IPS DF 6.9 (cell line): Measurements from ENCODE around the gene PALM3.

Source experiments
- DNase-seq: peaks from one replicate; pipeline ENCODE4 v3.0.0-alpha.2; 2013; ENCODE audit warnings: low read depth, low spot score
- H3K27ac ChIP-seq: one replicate; pipeline ENCODE4 v1.5.1; 2013; ENCODE audit warnings: low read length, control low read depth
- H3K27me3 ChIP-seq: 2 replicates; pipeline ENCODE4 v1.6.1; 2013; ENCODE audit warnings: mild to moderate bottlenecking, low read length; ENCODE audit not compliant: control insufficient read depth, insufficient read depth
- H3K36me3 ChIP-seq: 2 replicates; pipeline ENCODE4 v1.6.1; 2013; ENCODE audit warnings: low read length; ENCODE audit not compliant: control insufficient read depth, insufficient read depth
- H3K4me1 ChIP-seq: 2 replicates; pipeline ENCODE4 v1.6.1; 2013; ENCODE audit warnings: low read length; ENCODE audit not compliant: control insufficient read depth, insufficient read depth
- H3K4me3 ChIP-seq: 2 replicates; pipeline ENCODE4 v1.5.1; 2013; ENCODE audit warnings: mild to moderate bottlenecking, low read length
- H3K9me3 ChIP-seq: 2 replicates; pipeline ENCODE4 v1.6.1; 2013; ENCODE audit warnings: low read length, inconsistent platforms; ENCODE audit not compliant: control insufficient read depth, insufficient read depth
- WGBS: extraction: QIAGEN DNeasy Blood & Tissue Kit; methylation state at CpG from one replicate; pipeline ENCODE4 v1.1.7; 2013; ENCODE audit warnings: mixed read lengths, missing lambda C conversion rate; ENCODE audit not compliant: insufficient read length, insufficient coverage; 5-methylcytosine and 5-hydroxymethylcytosine counted together

The PALM3 gene

DNA sequence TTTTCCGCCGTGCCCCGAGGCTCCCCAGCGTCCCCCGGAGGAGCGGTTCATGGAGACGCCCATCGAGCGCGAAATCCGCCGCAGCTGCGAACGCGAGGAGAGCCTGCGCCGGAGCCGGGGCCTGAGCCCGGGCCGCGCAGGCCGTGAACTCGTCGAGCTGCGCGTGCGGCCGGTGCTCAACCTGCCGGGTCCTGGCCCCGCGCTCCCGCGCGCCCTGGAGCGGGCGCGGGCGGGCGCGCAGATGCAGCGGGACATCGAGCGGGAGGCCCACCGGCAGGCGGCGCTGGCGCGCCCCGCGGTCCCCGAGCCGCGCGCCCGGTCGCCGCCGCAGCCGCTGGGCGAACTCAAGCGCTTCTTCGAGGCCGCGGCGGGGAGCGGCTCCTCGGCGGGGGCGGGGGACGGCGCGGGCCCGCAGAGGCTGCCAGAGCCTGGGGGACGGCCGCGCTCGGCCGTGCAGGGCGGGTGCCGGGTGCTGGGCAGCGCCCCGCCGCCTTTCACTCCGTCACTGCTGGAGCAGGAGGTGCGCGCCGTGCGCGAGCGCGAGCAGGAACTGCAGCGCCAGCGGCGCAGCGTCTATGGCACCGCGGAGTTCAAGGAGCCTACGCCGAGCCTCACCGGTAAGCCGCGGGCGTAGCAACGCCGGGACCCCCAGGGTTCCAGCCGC lies 11.5 kb upstream of the PALM3 start:
- no peak for DNase-seq
- H3K27ac ChIP-seq = no peak overlapping the region

DNA sequence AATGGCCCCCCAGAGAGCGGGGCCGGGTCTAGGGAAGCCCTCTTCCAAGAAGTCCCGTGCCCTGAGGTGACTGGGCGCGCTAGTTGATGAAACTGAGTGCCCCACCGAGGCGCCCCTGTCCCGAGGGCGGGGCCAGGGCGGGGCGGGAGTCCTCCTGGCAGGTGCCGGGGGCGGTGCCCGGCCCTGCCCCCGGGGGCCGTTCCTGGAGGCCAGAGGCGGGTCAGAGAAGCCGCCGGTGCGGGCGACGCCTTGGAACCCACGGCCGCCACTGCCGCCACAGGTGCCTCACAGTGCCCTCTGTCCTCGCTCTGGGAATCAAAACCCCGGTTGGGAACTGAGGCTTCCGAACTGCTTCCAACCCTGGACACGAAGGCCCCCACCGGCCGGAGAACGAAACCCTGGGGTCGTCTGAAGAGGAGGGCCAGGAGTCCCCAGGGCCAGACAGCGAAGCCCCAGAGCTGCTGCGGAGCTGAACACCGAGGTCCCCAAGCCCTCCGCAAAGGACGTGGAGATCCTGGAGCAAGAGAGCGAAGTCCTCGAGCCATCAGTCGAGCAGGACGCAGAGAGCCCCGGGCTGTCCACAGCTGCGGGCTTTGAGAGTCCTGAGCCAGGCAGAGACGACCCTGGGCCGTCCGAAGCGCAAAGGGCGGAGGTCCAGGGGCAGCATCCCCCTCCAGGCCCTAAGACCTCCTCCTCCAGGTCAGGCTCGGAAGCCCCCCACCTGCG lies 10.8 kb upstream of the PALM3 start, which contains the start of gene MISP3:
Gene MISP3, plus strand, starts transcription at position 252 of the 726 bp plus-strand sequence. CDS start 524 bp downstream, outside the sequence.
- no CpG with 5 or more reads among the region's 51 CpGs for whole genome bisulfite sequencing
- Histone ChIP-seq H3K27ac (no peak within 1 kb of the TSS), H3K9me3 (no peaks in the 10 kb centered on the region), H3K4me3 (peak within 1 kb of the TSS; percentile 63; the same call in 1 of the 2 replicates), H3K27me3 (peaks cover 17% of the 10 kb centered on the region; the same call in 1 of the 2 replicates), H3K4me1 (peaks cover 4% of the 10 kb centered on the region; the same call in 1 of the 2 replicates), H3K36me3 (no peaks in the 10 kb centered on the region; the same call in 1 of the 2 replicates)
- no peak for DNase-seq

More for the DNA sequence above, 11.5 kb upstream of the PALM3 start:
- WGBS = no CpG with 5 or more reads among the region's 106 CpGs
- Histone ChIP-seq H3K4me1 (peaks cover 4% of the 10 kb centered on the region; the same call in 1 of the 2 replicates), H3K36me3 (no peaks in the 10 kb centered on the region; the same call in 1 of the 2 replicates), H3K9me3 (no peaks in the 10 kb centered on the region), H3K27me3 (peaks cover 17% of the 10 kb centered on the region; the same call in 1 of the 2 replicates), H3K4me3 (peak overlapping the region; percentile 63; the same call in 1 of the 2 replicates)

DNA sequence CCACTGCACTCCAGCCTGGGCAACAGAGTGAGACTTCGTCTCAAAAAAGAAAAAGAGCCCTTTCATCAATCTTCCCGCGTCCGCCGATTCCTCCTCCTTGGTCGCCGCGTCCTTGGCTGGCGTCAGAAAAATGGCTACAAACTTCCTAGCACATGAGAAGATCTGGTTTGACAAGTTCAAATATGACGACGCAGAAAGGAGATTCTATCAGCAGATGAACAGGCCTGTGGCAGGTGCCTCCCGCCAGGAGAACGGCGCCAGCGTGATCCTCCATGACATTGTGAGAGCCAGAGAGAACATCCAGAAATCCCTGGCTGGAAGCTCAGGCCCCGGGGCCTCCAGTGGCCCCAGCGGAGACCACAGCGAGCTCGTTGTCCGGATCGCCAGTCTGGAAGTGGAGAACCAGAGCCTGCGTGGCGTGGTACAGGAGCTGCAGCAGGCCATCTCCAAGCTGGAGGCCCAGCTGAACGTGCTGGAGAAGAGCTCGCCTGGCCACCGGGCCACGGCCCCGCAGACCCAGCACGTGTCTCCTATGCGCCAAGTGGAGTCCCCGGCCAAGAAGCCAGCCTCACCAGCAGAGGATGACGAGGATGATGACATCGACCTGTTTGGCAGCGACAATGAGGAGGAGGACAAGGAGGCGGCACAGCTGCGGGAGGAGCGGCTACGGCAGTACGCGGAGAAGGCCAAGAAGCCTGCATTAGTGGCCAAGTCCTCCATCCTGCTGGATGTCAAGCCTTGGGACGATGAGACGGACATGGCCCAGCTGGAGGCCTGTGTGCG lies 8.6 kb upstream of the PALM3 start:
- Histone ChIP-seq H3K9me3 (no peaks in the 10 kb centered on the region), H3K27me3 (peaks cover 17% of the 10 kb centered on the region; the same call in 1 of the 2 replicates), H3K36me3 (no peaks in the 10 kb centered on the region; the same call in 1 of the 2 replicates), H3K4me1 (peaks cover 4% of the 10 kb centered on the region; the same call in 1 of the 2 replicates), H3K4me3 (no peak overlapping the region), H3K27ac (no peak overlapping the region)
- no CpG with 5 or more reads among the region's 43 CpGs for WGBS
- no peak for DNase-seq

DNA sequence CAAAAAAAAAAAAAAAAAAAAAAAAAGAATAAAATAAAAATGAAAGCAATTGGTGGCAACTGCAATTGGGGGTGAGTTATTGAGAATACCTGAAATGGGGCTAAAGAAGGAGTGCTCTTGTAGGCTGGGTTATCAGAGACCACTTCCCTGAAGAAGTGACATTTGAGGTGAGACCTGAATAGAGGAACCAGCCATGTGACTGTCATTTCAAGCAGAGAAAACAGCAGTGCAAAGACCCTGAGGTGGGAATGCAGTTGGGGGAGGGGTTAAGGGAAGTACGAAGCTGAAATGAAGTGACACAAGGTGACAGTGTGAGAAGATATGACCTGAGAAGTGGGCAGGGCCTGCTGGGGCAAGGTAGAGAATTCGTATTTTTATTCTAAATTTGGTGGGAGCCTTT lies 4.3 kb upstream of the PALM3 start:
- no CpG with 5 or more reads among the region's 2 CpGs for WGBS
- Histone ChIP-seq H3K36me3 (no peaks in the 10 kb centered on the region; the same call in 1 of the 2 replicates), H3K4me3 (no peak overlapping the region), H3K4me1 (peaks cover 2% of the 10 kb centered on the region), H3K9me3 (no peaks in the 10 kb centered on the region), H3K27me3 (no peaks in the 10 kb centered on the region), H3K27ac (no peak overlapping the region)
- no peak for DNase-seq

DNA sequence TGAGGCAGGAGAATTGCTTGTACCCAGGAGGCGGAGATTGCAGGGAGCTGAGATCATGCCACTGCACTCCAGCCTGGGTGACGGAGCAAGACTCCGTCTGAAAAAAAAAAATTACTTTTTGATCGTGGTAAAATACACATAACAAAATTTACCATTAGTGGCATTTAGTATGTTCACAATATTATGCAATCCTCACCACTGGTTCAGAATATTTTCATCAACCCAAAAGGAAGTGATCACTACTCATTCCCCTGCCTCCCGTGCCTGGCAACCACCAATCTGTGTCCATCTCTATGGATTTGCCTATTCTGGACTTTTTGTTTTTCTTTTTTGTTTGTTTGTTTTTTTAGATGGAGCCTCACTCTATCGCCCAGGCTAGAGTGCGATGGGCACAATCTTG lies 1.2 kb upstream of the PALM3 start:
- Histone ChIP-seq H3K27ac (no peak overlapping the region), H3K9me3 (no peaks in the 10 kb centered on the region), H3K27me3 (peaks cover 6% of the 10 kb centered on the region; the same call in 1 of the 2 replicates), H3K4me1 (peaks cover 2% of the 10 kb centered on the region; the same call in 1 of the 2 replicates), H3K4me3 (no peak overlapping the region), H3K36me3 (no peaks in the 10 kb centered on the region)
- no CpG with 5 or more reads among the region's 7 CpGs for WGBS
- DNase-seq = no peak

DNA sequence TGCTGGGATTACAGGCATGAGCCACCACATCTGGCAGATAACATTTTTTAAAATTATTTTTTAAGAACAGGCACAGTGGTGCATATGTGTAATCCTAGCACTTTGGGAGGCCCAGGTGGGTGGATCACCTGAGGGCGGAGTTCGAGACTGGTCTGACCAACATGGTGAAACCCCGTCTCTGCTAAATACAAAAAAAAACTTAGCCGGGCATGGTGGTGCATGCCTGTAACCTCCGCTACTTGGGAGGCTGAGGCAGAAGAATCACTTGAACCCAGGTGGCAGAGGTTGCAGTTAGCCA lies 631 bp upstream of the PALM3 start:
- no peaks in the 10 kb centered on the region for H3K36me3 ChIP-seq
- no peaks in the 10 kb centered on the region for H3K9me3 ChIP-seq
- no CpG with 5 or more reads among the region's 5 CpGs for WGBS
- no peak overlapping the region for H3K4me3 ChIP-seq
- peaks cover 6% of the 10 kb centered on the region; the same call in 1 of the 2 replicates for H3K27me3 ChIP-seq
- H3K27ac ChIP-seq = no peak overlapping the region
- H3K4me1 ChIP-seq = peaks cover 2% of the 10 kb centered on the region; the same call in 1 of the 2 replicates
- no peak for DNase-seq

DNA sequence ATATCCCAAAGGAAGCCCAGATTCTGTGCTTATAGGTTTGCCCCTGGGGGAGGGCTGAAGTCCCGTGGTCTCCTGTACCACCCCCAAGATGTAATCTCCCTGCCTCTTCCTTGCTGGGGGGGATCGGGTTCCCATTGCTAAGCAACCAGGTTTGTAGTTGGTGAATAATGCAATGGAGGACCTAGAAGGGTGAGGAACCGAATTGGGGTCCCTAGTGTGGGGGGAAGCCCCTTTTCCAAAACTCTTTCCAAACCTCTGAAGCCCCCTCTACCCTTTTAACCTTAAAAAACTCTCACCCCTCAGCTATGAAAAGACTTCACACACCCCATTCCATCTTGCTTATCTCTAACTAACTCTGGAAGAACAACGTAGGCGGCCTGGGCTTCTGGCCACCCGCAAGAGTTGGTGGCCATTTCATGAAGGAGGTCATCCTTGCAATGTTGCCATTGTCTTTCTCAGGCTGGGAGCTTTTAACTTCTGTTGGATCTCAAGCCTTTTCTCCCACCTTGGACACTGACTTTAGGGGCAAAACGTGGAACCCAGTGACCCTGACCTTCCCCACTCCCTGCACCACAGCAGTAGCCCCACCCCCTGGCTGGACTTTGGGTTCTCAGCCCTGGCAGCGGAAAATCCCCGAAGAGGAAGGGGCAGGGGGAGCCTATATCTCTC lies 661 bp downstream of the PALM3 start:
- no peak for DNase-seq
- H3K4me3 ChIP-seq = no peak overlapping the region
- H3K36me3 ChIP-seq = no peaks in the 10 kb centered on the region
- peaks cover 6% of the 10 kb centered on the region; the same call in 1 of the 2 replicates for H3K27me3 ChIP-seq
- H3K27ac ChIP-seq = no peak overlapping the region
- H3K4me1 ChIP-seq = peaks cover 2% of the 10 kb centered on the region; the same call in 1 of the 2 replicates
- H3K9me3 ChIP-seq = no peaks in the 10 kb centered on the region
- WGBS = no CpG with 5 or more reads among the region's 9 CpGs

DNA sequence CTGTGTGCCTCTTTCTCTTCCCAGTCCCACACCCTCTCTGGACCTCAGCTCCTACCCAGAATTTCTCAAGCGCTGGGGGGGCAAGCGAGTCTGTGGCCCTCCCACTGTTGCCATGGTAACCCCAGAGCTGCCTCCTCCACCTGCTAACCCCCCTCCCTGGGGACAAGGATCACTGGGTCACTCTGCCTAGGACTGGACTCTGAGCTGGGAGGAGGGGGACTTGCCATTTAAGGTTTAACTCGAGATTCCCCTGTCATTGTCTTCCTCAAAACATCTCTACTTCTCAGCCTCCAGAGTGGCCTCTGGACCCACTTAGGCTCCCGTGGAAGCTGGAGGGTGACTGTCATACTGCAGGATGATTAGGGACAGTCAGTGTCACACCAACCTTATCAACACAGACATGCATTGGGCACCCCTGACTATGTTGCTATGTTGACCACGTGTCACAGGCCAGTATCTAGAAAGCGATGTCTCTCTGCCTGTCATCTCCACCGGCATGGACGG lies 2.2 kb downstream of the PALM3 start:
- no CpG with 5 or more reads among the region's 8 CpGs for WGBS
- Histone ChIP-seq H3K4me3 (no peak overlapping the region), H3K27me3 (peaks cover 6% of the 10 kb centered on the region; the same call in 1 of the 2 replicates), H3K4me1 (peaks cover 2% of the 10 kb centered on the region; the same call in 1 of the 2 replicates), H3K27ac (no peak overlapping the region), H3K9me3 (no peaks in the 10 kb centered on the region), H3K36me3 (no peaks in the 10 kb centered on the region)
- DNase-seq = no peak

DNA sequence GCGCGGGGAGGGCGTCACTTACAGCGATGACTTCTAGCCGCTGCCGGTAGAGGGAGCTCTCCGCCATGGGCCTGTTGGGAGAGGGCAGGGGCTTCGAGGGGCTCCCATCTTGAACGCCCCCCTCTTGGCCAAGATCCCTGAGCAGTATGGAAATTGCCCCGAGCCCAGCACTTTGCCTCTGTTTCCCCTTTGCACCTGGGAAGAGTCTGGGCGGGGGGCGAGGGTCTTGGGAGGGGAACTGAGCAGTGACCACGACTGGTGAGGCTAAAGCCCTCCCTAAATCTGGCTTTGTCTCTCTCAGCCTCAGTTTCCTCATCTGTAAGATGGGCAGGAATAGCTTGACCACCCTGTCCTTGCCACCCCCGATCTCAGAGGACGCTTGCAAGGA lies 2.8 kb downstream of the PALM3 start:
- peaks cover 2% of the 10 kb centered on the region; the same call in 1 of the 2 replicates for H3K4me1 ChIP-seq
- H3K9me3 ChIP-seq = no peaks in the 10 kb centered on the region
- WGBS = no CpG with 5 or more reads among the region's 15 CpGs
- H3K36me3 ChIP-seq = no peaks in the 10 kb centered on the region
- DNase-seq = no peak
- no peak overlapping the region for H3K27ac ChIP-seq
- peaks cover 6% of the 10 kb centered on the region; the same call in 1 of the 2 replicates for H3K27me3 ChIP-seq
- no peak overlapping the region for H3K4me3 ChIP-seq
